Activated CD4-positive, alpha-beta T cell treated with anti-CD3 and anti-CD28 coated beads, Interleukin-2, amount 50 U/mL, for 48 hours (primary cell): ENCODE results near the gene TMEM119.
"Not testable (repeated sequence)": the region's sequence is repeated elsewhere in the genome, so short reads cannot be mapped to it uniquely, and the experiment has no call there.

Experiments
- DNase-seq, 2 experiments: peaks; one replicate each; pipeline ENCODE4 v3.0.0-alpha.2; 2020

The TMEM119 gene

DNA sequence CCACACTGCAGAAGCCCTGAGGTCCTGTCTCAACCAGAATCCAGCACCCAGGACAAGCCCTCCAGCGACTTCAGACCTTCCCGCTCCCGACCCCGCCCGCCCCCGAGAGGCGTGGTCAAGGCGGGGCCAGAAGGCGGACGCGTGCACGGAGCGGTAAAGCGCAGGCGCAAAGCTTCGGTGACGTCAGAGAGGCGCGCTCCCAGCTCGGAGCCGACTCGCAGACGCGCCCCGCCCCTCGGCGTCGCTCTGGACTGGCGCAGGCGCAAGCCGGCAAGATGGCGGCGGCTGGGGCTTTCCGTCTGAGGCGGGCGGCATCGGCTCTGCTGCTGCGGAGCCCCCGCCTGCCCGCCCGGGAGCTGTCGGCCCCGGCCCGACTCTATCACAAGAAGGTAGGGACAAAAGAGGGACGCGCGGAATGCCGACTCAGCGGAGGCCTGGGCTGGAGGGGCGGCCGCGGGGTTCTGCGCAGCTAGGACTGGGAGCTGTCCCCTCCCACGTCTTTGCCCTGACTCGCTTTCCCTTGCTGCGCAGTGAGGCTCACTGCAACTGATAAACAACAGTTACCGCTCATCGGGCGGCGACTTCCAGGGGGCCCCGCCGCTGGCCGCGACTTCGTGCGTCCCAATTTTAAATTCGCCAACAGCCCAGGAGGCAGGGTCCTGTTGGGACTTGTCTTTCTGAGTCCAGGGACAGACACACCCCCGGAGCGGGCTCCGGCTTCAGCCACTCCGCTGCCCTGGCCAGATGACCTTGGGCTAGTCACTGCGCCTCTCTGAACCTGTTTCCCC, 35.3 kb downstream of the TMEM119 start, which contains the start of gene ISCU:
Gene ISCU, plus strand, starts transcription at position 249 of the 788 bp plus-strand sequence. Its CDS starts 27 bp downstream, at position 276.
- DNase-seq: peak; percentile 98 to 99

DNA sequence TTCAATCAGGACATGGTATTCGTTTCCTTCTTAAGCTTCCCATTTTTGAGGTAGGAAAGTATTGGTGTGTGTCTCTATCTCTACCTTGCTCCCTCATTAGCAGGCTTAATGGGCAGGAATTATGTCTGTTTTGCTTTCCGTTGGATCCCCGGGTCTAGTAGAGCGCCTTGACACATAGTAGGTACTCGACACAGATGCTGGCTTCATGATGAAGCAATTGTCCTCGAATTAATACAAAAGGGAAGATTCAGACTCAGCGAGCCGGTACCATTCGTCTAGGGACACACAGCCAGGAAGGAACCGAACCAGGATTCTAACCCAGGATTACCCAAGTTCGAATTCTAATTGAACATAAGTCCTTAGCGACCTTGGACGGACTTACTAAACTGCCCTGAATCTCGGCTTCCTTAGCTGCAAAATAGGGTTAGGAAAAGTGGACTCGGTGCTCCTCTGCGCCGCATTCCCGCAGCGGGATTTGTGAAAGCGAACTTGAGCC, 36.0 kb downstream of the TMEM119 start:
- no peak for DNase-seq

DNA sequence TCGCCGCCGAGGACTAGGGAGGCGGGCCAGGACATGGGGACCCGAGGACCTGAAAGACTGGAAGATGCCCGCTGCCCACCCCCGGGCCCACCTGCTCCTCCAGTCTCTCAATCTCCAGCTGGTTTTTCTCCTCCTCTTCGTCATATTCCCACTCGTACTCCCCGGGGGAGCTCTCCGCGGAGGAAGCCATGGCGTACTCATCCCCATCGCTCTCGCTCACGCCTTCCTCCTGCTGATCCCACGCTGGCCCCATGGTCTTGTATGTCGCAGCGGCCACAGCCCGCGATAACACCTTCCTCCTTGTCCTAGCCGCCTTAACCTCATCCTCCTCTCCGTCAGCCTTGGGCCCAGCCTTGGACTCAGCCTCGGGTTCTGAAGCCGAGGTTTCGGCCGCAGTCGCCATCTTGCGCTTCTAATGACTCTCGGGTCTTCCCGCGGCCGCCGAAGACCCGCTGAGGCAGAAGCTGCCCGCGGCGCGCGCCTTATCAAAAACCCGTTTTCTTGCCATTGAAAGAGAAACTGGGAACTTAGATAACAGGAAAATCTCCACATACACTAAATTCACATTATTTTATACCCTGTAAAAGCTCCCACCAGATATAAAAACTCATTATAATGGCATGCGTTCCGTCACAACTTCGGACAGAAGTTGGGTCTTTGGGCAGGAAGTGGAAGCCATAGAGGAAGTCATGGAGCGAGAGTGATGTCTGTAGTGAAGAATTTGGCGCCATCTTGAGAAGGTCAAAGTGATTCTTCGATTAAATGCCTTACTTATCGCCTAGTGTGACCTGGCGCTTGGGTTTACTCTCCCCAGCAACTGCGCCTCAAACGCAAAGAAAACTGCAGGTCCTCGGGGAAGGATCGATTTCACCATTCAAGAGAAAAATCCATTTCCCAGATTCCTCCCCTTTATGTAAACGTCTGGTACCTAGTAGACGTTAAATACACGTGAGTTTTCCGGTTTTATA, 36.8 kb downstream of the TMEM119 start, which contains the start of gene SART3:
Gene SART3, minus strand, starts transcription at position 422 of the 968 bp plus-strand sequence. Its CDS starts 19 bp downstream, at position 403.
- DNase-seq: peak; percentile 84 to 86

DNA sequence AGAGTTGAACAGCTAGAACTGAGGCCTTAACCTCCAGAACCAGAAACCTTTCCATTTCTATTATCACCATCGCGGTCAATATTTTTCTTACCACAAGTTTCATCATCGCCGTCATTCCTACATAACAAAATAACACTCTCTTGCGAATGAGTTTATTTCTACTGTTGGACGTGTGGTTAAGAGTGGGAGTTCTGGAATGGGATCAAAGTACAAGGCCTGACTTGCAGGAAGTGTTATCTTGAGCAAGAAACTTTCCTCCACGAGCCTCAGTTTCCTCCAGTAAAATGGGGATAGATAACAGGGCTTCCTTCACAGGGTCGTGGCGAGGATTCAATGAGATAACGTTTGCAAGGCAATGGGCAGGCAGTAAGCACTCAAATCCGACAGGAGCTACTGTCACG, 37.6 kb downstream of the TMEM119 start:
- no peak for DNase-seq

DNA sequence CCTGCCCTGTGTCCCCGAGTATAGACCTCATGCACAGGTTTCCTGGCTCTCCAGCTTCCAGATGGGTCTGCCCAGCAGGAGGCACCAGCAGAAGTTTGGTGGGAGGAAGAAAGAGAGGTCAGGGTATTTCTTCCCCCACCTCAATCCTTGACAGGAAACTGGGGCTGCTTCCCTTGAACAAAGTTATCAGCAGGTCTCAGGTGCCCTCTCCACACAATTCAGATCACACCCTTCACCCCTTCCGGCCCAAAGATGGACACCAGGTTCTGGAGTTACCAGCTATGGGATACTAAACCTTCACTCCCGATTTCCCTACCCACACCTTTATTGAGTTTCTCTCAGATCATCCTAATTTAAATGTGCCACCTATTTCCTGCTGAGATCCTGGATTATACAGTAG, 38.1 kb downstream of the TMEM119 start:
- DNase-seq: no peak

DNA sequence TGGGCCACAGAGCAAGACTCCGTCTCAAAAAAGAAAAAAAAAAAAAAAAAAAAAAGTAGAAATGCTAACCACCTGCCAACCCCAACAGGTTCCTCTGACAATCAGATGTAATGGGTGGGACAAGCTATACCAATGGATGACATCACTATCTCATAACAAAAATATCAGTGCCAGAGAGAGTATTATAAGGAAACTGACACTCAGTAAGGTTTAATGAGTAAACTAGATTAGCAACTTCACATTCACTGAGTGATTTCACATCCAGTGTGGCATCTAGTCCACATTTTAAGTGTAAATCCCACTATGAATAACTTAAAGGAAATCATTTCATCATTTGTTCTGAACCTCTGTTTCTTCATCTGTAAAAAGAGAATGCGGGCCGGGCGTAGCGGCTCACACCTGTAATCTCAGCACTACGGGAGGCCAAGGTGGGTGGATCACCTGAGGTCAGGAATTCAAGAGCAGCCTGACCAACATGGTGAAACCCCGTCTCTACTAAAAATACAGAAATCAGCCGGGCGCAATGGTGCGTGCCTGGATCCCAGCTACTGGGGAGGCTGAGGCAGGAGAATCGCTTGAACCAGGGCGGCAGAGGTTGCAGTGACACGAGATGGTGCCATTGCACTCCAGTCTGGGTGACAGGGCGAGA, 38.8 kb downstream of the TMEM119 start:
- DNase-seq: peak in 1 of 2 experiments; percentile 48

DNA sequence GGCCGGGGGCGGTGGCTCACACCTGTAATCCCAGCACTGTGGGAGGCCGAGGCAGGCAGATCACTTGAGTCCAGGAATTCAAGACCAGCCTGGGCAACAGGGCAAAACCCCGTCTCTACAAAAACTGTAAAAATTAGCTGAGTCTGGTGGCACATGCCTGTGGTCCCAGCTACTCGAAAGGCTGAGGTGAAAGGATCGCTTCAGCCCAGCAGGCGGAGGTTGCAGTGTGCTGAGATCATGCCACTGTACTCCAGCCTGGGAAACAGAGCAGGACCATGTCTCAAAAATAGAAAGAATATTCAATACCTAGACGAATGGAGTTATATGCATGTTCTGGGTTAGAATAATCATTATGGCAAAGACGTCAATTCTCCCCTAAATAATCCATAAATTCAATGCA, 42.5 kb downstream of the TMEM119 start:
- not testable (repeated sequence) for DNase-seq

DNA sequence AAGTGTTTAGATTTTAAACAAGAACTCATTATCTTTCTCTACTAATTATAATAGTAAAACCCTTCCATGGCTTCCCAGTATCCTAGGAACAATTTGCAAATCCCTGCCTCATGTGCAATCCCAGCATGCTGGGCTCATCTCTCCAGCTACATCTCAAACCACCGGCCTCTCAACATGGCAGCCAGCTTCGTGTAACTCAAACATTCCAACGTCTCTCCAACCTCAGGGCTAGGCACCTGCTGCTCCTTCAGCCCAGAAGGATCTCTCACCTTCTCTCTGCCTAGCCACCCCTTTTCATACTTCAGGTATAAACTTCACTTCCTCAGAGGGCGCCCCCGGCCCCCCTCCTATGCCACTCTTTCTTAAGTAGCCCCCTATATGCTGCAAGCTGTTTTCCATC, 44.1 kb downstream of the TMEM119 start:
- no peak for DNase-seq

DNA sequence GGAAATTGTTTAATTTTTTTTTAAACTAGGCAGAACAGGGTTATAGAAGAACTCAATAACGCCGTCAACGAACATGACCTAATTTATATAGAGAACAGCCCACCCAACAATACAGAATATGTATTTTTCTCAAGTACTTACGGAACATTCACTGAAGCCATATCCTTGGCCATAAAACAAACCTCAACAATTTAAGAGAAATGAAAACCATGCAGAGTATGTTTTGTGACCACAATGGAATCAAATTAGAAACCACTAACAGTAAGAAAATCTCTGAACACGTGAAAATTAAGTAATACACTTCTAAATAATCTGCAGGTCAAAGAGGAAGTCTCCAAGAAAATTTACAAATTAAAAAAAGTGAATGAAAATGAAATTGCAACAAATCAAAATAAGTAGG, 46.3 kb downstream of the TMEM119 start:
- DNase-seq: no peak

DNA sequence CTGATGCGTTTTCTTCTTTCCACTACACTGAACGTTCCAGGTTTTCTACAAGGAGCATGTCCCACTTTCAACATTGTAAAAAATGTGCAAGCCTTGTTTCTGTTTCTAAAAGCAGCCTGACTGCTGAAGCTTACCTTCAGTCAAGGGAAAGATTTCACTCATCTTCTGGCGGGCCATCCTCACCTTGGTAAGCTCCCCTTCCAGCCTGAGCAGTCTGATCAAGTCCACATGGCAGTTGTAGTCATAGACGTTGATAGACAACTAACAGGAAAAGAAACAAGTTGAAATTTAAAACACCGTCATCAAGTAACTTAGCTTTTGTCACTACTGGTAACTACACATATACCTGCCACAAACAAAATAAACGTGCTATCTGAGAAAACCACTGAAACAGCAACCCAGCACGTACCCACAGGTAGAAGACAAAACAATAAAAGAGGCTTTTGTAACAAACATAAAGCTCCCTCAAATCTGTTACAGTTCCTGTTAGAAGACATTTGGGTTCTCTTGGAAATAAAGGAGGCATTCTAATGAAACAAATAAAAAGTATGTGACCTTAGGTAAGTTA, 48.8 kb downstream of the TMEM119 start:
- no peak for DNase-seq

DNA sequence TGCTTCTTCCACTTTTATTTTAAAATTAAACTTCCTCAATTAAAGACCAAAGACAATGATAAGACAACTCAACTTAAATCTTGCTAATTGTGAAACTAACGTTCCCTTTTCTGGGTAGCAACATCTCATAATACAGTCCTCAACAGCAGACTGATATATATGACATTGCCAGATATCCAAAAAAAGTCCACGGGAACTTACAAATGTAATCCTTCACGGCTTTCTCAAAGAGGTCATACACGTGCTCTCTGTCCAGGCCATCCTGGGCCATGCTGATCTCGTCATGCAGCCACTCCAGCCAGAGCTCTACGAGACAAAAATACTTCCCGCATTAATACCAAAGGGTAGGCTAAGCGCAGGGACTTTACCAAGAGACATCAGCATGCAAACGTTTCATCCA, 50.2 kb downstream of the TMEM119 start:
- no peak for DNase-seq

DNA sequence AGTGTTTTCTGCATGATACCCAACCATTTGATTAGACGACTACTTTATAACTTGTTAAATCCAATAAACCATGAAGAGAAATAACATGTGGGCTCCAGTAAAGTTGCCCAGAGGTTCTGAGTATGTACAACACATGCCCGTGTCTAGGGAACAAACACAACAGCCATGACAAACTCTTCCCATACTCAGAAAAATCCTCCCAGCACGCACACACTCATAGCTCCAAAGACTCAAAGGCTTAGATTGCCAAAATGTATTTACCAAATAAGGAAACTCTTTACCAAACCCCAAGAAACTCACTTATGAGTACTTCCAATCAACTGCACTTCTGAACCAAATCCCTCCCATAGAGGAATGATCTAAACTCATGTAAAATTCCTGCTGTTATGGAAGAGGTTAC, 54.2 kb downstream of the TMEM119 start:
- DNase-seq: no peak

DNA sequence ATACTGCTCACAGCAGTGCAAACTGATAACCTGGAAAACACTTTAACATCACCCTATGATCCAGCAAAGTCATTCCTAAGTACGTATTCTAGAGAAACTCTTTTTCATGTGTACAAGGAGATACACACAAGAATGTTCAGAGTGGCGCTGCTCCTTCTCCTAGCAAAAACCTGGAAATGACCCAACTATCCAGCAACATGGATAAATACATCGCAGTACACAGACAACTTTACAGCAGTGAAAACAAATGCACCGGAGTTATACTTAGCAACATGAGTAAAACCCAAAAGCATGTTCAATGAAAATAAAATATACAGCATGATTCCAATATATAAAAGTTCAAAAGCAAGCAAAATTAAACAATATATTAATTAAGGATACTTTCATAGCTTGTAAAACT, 55.6 kb downstream of the TMEM119 start:
- DNase-seq: no peak
